Measurements from ENCODE around the gene IL36G.

DNA sequence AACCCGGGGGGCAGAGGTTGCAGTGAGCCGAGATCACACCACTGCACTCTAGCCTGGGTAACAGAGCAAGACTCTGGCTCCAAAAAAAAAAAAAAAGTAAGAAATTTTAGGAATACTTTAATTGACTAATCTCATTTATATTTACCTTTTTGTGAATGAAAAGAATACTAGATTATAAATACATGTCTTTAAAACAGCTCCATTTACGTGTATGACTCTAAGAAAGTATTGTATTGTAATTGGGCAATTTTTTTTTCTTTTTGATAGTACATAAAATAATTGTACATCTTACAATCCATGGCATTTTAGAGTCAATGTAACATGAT, 35.5 kb downstream of the IL36G start:
- TF ChIP-seq, protein P1, sequence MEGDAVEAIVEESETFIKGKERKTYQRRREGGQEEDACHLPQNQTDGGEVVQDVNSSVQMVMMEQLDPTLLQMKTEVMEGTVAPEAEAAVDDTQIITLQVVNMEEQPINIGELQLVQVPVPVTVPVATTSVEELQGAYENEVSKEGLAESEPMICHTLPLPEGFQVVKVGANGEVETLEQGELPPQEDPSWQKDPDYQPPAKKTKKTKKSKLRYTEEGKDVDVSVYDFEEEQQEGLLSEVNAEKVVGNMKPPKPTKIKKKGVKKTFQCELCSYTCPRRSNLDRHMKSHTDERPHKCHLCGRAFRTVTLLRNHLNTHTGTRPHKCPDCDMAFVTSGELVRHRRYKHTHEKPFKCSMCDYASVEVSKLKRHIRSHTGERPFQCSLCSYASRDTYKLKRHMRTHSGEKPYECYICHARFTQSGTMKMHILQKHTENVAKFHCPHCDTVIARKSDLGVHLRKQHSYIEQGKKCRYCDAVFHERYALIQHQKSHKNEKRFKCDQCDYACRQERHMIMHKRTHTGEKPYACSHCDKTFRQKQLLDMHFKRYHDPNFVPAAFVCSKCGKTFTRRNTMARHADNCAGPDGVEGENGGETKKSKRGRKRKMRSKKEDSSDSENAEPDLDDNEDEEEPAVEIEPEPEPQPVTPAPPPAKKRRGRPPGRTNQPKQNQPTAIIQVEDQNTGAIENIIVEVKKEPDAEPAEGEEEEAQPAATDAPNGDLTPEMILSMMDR (conservative IDR thresholded peaks at IDR 0.05; ENCODE audit: low read length), result no peak
- no peak for TF ChIP-seq EZH2phosphoT487 (IDR thresholded peaks at IDR 0.05; ENCODE audit: borderline replicate concordance, low read depth, low read length)
